ENCODE data around the gene MPRIP.
"Not testable (repeated sequence)": the region's sequence is repeated elsewhere in the genome, so short reads cannot be mapped to it uniquely, and the experiment has no call there.

The MPRIP gene

GRCh38 chr17:17014748-17015124 lies 27.5 kb upstream of the MPRIP start:
- not testable (repeated sequence) for DNase-seq

DNA sequence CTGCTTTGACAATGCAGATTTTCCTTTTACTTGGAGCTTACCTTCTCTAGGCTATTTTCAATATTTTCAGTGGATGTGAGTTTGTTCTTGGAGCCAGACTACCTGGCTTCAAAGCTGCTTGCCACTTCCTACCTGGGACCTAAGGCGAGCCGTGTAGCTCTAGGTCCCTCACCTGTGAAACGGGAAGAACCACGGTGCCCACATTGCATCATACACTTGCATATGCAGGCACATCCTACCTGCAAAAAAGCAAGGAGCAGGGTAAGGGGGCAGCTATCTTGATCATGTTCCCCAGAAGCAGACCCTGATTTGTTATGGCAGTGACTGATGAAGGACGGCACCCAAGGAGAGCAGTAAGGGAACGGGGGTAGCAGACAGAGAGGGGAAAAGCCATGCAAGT lies 27.0 kb upstream of the MPRIP start:
- DNase-seq: no peak

DNA sequence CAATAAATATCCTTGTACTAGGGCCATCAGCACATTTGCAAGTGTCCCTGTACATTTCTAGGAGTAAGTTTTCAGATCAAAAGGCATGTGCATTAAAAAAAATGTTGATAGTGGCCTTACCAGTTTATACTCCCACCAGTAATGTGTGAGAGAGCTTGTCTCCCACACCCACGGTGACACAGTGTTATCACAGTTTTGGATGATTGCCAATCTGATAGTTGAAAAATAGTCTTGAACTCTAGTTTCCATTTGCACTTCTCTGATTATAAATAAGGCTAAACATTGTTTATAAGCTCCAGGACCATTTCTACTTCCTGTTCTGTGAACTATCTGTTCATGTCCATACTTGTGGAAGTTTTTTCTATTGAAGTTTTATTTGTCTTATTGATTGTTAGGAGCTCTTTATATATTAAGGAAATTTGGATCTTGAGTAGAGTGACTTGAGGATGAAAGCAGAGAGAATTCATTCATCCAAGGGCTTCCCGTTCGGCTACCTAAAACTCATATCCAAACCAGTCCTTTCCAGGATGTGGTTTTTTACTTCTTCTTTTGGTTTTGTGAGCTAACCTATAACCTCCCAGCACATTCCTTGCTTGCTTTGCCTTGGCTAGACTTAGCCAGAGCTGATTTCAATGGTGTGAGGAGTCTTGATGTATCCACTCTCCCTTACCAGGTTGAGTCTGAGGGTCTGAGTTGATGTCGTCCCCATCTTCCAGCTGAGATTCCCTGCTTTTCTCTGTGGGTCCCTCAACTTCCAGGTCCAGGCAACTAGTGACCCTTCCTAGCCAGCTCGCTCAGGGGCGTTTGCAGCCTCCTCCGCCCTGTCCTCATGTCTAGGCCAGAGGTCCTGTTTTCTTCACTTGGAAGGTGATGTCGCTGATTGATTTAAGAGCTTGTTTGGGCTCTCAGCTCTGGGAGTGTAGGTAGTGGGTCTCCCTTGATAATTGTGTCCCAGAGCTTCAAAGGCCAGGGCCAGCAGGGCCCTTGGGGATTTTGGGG lies 25.8 kb upstream of the MPRIP start:
- DNase-seq: not testable (repeated sequence)

GRCh38 chr17:17017343-17018014 lies 24.8 kb upstream of the MPRIP start:
- no peak for DNase-seq

- DNase-seq: no peak
Observed at GRCh38 chr17:17018021-17018441, 24.2 kb upstream of the MPRIP start.

DNA sequence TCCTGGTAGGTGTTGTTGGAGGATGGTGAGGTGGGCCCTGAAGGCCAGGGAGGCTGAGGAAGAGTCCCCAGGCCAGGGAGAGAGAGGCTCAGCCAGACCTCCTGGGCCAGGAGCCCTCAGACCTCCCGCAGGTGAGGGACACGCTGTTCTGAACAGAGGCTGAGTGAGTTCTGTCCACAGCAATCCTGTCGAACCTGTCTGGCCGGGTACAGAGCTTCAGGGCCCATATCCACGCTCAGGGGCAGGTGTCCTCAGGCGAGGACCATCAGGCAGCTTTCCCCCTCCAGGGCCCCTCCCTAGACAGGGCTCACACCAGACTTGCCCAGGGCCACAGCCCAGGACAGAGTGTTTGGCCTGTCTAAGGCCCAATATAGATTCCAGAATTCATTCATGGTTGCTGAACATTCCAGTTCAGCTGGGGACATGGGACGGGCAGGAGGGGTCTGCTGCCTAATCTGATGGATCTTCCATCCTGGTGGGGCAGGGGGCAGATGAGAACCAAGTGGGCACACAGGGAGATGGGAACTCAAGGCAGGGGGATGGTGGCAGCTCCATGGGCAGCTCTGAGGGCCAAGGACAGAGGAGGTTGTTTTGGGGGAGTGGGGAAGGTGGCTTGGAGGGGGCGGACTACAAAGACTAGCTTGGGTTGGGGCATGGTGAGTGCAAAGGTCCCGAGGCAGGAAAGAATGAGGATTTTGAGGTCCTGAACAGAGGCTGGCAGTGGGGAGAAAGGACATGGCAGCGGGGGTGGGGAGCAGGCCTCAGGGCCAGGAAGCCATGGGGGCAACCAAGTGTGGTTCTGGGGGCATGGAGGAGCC lies 23.4 kb upstream of the MPRIP start:
- DNase-seq: no peak

DNA sequence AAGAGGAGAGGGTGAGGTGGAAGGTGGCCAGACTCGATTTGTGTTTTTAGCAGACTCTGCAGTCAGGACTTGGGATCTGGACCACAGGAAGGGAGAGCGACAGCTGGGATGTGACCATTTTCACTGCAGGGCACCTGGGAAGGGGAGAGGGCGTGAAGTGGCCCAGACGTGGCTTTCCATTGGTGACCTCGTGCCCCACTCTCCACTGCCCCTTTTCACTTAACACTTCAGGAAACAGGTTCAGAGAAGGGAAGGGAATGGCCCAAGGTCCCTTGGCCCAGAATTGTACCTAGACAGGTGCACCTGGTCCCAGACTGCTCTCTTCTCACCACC lies 22.9 kb upstream of the MPRIP start:
- DNase-seq: no peak

DNA sequence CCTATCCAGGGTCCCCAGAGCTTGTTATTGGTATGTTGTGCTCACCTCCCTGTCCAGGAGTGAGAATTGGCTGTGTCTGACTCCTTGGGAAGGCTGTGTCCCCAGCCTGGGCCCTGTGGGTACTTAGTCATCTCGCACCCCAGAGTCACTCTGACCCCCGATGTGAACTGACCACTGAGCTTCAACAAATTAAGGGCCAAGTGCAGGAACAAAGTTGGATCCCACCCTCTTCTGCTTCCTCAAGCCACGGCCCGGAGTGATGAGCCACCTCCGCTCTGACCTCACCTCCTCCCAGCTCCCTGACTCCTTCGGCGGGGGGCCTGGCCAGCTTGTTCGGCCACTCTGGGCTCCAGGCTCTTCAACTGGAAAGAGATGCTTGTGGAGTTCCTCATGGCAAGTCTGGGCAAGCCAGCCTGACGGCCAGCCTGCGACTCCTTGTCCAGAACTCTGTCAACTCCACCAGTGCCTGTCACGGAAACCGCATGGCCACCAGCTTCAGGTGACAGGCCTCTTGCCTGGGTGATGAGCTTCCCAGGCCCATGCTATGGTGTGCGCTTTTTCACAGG lies 22.3 kb upstream of the MPRIP start:
- no peak for DNase-seq

GRCh38 chr17:17020821-17021193 lies 21.4 kb upstream of the MPRIP start:
- no peak for DNase-seq

GRCh38 chr17:17021194-17021863 lies 20.9 kb upstream of the MPRIP start:
- DNase-seq: no peak

GRCh38 chr17:17022011-17022410 lies 20.2 kb upstream of the MPRIP start:
- no peak for DNase-seq

DNA sequence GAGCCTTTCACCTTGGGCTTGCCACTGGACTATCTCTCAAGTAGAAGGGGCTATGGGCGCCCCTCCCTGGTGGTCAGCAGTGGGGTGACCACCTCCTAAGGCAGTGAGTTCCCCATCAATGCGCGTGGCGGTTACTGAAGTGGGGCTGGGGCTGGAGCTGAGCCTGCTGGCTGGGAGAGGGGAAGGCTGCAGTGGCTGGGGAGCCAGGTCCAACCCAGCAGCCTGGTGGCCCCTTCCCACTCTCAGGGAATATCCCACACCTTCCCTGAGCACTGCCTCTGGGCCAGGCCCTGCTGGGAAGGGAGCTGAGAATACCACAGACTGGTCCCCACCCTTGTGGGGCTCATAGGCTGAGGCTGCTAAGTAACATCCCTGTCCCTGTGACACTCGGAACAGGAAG lies 19.8 kb upstream of the MPRIP start:
- DNase-seq: no peak

DNA sequence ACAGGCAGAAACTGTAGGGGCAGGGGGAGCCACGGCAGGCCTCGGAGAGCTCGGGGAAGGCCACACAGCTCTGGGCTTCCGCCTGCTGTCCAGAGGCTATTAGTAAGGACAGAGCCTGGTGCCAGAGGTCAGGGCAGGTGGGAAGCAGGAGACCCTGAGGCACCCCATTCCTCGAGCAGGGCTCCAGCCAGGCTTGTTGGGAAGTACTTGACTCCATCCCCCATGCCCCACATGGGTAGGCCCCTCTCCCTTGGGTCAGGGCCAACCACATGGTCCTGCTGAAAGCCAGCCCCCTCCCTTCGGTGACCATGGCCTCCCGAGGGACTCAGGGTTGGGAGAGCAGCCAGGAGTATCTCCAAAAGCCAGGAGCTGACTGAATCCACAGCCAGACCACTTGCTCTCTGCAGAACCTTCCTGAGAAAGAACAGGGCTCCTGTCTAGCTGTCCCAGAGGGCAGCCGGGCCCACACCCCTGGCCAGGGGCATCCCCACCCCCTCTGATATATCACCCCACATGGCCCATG lies 17.4 kb upstream of the MPRIP start:
- DNase-seq: peak; percentile 58

GRCh38 chr17:17025621-17026020 lies 16.6 kb upstream of the MPRIP start:
- peak; percentile 31 for DNase-seq

- no peak for DNase-seq
Observed at GRCh38 chr17:17026163-17026562, 16.1 kb upstream of the MPRIP start.

GRCh38 chr17:17027442-17028058 lies 14.7 kb upstream of the MPRIP start:
- DNase-seq: peak; percentile 66

GRCh38 chr17:17028059-17028877 lies 14.0 kb upstream of the MPRIP start:
- peak; percentile 93 for DNase-seq

DNA sequence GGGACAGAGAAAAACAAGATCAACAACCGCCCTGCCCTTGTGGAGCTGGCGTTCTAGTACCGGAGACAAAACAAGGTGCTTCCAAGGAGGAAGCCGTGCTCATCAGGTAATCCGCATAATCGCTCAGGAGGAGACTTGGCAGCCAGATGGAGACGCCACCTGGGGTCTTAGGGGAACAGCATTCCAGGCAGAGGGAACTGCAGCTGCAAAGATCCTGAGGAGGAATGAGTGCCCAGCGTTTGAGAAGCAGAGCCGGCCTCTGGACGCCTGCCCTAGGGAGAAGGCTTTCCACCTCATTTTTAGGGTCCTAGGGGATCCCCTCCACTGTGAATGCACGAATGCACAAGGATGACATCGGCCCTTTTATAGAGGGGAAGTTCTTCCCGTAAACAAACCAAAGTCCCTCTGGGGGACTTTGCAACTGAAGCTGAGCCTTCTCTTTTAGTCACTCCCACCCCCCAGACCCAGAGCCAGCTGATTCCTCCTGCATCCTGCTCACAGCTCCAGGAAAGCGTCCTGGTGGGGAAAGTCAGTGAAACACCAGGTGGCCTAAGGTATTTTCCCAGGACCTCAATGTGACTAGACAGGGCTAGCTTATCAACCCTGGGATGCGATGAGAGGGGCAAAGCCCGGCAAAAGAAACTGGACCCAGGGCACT lies 13.2 kb upstream of the MPRIP start:
- DNase-seq: peak; percentile 99

GRCh38 chr17:17029938-17030337 lies 12.3 kb upstream of the MPRIP start:
- DNase-seq: no peak

DNA sequence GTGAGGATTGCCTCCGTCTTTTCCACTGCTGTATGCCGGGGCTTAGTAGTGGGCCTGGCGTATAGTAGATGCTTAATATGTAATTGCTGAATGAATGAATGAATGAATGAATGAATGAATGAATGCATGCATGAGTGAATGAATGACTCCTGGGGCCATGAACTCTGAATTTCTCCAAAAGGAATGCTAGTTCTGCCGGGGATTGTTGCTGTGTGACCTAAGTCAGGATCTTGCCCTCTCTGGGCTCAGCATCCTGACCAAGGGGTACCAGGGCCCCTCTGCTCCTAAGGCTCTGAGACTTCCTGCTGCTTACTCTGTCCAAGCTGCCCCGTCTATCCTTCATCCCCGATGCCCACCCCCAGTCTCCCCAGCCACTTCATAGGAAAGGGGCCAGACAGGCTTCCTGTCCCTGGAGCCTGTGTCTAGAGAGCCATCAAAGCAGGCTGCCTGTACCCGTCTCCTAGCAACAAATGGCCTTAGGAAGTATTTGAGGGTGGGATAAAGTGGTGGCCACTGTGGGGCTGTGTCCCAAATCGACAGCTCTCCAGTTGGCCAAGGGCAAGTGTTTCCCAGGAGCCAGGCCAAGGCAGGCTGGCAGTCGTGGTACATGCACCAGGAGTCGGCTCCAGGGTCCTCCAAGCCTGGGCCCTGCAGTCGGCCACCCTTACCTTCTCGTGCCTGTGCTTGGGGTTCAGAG lies 11.6 kb upstream of the MPRIP start:
- DNase-seq: peak; percentile 22
